ENCODE data around the gene SIN3A. TPM values are rescaled to one million over a fixed set of nuclear protein-coding genes. Genes with fewer than 3 reads are reported as not detected.

Gene SIN3A
- total RNA-seq, 2 donors from 2014 or later, result 166 to 169 TPM

DNA sequence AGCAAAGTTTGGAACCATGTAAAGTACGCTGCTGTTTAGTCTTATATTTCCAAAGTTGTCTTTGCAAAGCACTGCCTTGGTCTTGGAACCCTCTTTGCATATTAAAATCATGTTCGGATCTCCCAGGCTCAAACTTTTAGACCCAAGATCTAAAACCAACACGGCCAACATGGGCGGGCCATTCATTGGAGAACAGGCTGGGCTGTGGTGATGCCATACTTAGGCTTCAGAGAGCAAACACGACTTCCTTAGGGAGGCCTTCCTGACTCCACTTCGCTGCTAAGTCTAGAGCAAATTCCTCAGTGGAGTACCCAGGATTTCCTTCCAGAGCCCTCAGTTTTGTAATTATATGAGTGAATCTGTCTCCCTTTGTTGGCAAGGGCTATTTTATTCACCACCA, 86.6 kb downstream of the SIN3A start:
- no peaks in the 10 kb centered on the region for H3K9me3 ChIP-seq (ENCODE audit: control insufficient read depth, low read length, poor library complexity, severe bottlenecking)
- ATAC-seq (no peak), DNase-seq (no peak)
- Mint-ChIP-seq H3K36me3 (ENCODE audit: low read depth) (peaks cover 2% of the 10 kb centered on the region), H3K27me3 (no peaks in the 10 kb centered on the region), H3K27ac (no peak overlapping the region), H3K4me1 (peaks cover 22% of the 10 kb centered on the region), H3K4me3 (no peak overlapping the region)

DNA sequence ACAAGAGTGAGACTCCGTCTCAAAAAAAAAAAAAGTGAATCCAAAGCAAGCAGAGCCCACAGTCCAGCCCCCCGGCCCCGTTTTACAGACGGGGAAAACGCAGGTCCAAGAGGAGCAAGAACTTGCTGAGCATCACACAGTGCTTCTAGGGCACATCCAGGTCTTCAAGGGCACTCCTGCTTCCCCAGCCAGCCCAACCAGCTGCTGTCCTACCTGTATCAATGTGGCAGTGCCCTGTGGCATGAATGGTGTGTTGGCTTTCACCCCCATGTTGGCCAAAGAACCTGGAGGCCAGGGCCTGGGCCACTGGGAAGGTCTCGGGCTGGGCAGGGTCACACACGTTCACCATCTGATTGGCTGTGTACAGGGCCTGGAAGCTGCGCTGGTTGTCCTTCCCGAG, 87.7 kb downstream of the SIN3A start:
- H3K4me1 Mint-ChIP-seq, result peaks cover 11% of the 10 kb centered on the region
- H3K36me3 Mint-ChIP-seq (ENCODE audit: low read depth), result peaks cover 2% of the 10 kb centered on the region
- H3K4me3 Mint-ChIP-seq, result no peak overlapping the region
- no peaks in the 10 kb centered on the region for H3K27me3 Mint-ChIP-seq
- no peak for ATAC-seq
- H3K9me3 ChIP-seq (ENCODE audit: control insufficient read depth, low read length, poor library complexity, severe bottlenecking), result no peaks in the 10 kb centered on the region
- no peak overlapping the region for H3K27ac Mint-ChIP-seq
- DNase-seq, result no peak

- Mint-ChIP-seq H3K4me3 (no peak overlapping the region), H3K4me1 (peaks cover 9% of the 10 kb centered on the region), H3K27ac (no peak overlapping the region), H3K27me3 (no peaks in the 10 kb centered on the region), H3K36me3 (ENCODE audit: low read depth) (peaks cover 2% of the 10 kb centered on the region)
- DNase-seq (no peak), ATAC-seq (no peak)
- no peaks in the 10 kb centered on the region for H3K9me3 ChIP-seq (ENCODE audit: control insufficient read depth, low read length, poor library complexity, severe bottlenecking)
These were observed 88.7 kb downstream of the SIN3A start for GRCh38 chr15:75362642-75363249.

DNA sequence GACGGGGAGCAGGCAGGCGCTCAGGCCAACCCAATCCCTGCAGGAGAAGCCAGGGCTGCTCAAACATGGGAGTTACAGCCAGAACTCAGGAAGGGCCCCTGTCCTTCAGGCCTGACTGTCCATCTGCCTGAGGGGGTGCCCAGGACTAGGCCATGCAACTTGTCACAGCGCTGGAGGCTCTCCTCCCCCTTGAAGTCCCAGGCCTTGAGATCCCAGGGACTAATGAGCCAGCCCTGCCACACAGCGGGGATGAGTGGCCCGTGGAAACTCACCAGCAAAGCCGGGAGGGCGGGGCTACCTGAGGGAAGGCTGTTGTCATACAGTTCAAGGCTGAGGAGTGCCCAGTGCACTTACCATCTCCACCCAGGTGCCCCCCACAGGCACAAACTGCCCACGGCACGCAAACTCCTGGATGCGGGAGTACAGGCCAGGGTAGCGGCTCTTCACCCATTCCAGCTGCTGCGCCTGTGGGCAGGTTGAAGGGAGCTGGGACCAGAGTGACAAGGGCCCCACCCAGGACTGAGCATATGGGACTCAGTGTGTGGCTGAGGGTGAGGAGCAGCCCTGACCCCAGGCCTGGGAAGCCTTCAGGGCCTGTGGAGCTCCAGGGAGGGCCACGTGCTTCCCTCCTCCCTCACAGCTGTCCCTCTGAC, 89.4 kb downstream of the SIN3A start:
- no peak overlapping the region for H3K27ac Mint-ChIP-seq
- H3K9me3 ChIP-seq (ENCODE audit: control insufficient read depth, low read length, poor library complexity, severe bottlenecking), result no peaks in the 10 kb centered on the region
- peaks cover 2% of the 10 kb centered on the region for H3K36me3 Mint-ChIP-seq (ENCODE audit: low read depth)
- DNase-seq (no peak), ATAC-seq (no peak)
- H3K27me3 Mint-ChIP-seq, result no peaks in the 10 kb centered on the region
- peaks cover 7% of the 10 kb centered on the region for H3K4me1 Mint-ChIP-seq
- H3K4me3 Mint-ChIP-seq, result no peak overlapping the region

GRCh38 chr15:75361361-75361988, 90.0 kb downstream of the SIN3A start:
- Mint-ChIP-seq H3K4me1 (peaks cover 7% of the 10 kb centered on the region), H3K4me3 (no peak overlapping the region), H3K27ac (no peak overlapping the region), H3K36me3 (ENCODE audit: low read depth) (peaks cover 2% of the 10 kb centered on the region), H3K27me3 (no peaks in the 10 kb centered on the region)
- ATAC-seq, result no peak
- no peak for DNase-seq
- no peaks in the 10 kb centered on the region for H3K9me3 ChIP-seq (ENCODE audit: control insufficient read depth, low read length, poor library complexity, severe bottlenecking)

- H3K4me1 Mint-ChIP-seq, result peaks cover 7% of the 10 kb centered on the region
- H3K9me3 ChIP-seq (ENCODE audit: control insufficient read depth, low read length, poor library complexity, severe bottlenecking), result no peaks in the 10 kb centered on the region
- no peaks in the 10 kb centered on the region for H3K27me3 Mint-ChIP-seq
- H3K36me3 Mint-ChIP-seq (ENCODE audit: low read depth), result peaks cover 2% of the 10 kb centered on the region
- no peak for ATAC-seq
- H3K4me3 Mint-ChIP-seq, result no peak overlapping the region
- no peak for DNase-seq
- H3K27ac Mint-ChIP-seq, result peak overlapping the region; percentile 74
These were observed 90.6 kb downstream of the SIN3A start for GRCh38 chr15:75360856-75361255.

GRCh38 chr15:75360391-75360790, 91.1 kb downstream of the SIN3A start:
- H3K9me3 ChIP-seq (ENCODE audit: control insufficient read depth, low read length, poor library complexity, severe bottlenecking), result no peaks in the 10 kb centered on the region
- peaks cover 2% of the 10 kb centered on the region for H3K36me3 Mint-ChIP-seq (ENCODE audit: low read depth)
- H3K27me3 Mint-ChIP-seq, result no peaks in the 10 kb centered on the region
- H3K4me3 Mint-ChIP-seq, result no peak overlapping the region
- ATAC-seq (no peak), DNase-seq (no peak)
- peak overlapping the region; percentile 74 for H3K27ac Mint-ChIP-seq
- H3K4me1 Mint-ChIP-seq, result peaks cover 7% of the 10 kb centered on the region

- H3K27me3 Mint-ChIP-seq, result no peaks in the 10 kb centered on the region
- peak overlapping the region; percentile 74 for H3K27ac Mint-ChIP-seq
- ATAC-seq (no peak), DNase-seq (no peak)
- no peak overlapping the region for H3K4me3 Mint-ChIP-seq
- no peaks in the 10 kb centered on the region for H3K9me3 ChIP-seq (ENCODE audit: control insufficient read depth, low read length, poor library complexity, severe bottlenecking)
- H3K36me3 Mint-ChIP-seq (ENCODE audit: low read depth), result peaks cover 2% of the 10 kb centered on the region
- H3K4me1 Mint-ChIP-seq, result peaks cover 7% of the 10 kb centered on the region
These were observed 91.8 kb downstream of the SIN3A start for GRCh38 chr15:75359537-75360250.

DNA sequence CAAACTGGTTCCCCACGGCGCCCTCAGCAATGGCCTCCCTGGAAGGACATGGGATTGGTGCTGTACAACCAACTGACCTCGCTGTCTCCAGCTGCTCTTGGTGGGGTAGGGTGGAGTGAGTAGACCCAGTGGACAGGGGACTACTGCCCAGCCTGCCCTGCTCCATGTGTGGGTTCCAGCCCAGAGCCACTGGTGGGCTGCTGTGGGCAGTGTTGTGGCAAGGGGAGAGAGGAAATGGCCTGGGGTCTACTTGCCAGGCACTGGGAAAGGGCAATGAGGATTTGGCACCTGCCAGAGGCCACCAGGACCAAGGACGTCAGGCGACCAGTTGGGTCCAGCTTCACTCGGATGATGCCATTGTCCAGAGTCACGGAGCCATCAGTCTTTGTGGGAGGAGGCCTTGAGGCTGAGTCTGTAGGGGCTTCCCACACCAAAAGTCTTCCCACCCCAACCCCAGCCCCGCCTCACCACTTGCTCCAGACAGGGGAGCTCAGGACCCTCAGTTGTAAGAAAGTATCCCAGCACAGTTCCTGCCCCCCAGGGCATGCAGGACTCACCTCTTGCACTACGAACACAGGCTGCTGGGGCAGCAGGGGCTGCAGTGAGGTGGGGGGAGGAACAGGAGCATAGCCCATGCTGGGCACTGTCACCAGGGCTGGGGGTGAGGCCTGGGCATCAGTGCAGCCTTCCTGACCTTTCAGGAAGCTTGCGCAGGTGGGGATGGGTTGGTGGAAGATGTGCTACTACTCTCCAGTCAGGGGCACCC, 92.5 kb downstream of the SIN3A start:
- no peak overlapping the region for H3K4me3 Mint-ChIP-seq
- no peak for DNase-seq
- no peaks in the 10 kb centered on the region for H3K9me3 ChIP-seq (ENCODE audit: control insufficient read depth, low read length, poor library complexity, severe bottlenecking)
- H3K27ac Mint-ChIP-seq, result no peak overlapping the region
- H3K36me3 Mint-ChIP-seq (ENCODE audit: low read depth), result peaks cover 2% of the 10 kb centered on the region
- H3K27me3 Mint-ChIP-seq, result no peaks in the 10 kb centered on the region
- ATAC-seq, result no peak
- H3K4me1 Mint-ChIP-seq, result peaks cover 5% of the 10 kb centered on the region

GRCh38 chr15:75357976-75358673, 93.4 kb downstream of the SIN3A start:
- no peak for ATAC-seq
- Mint-ChIP-seq H3K27ac (no peak overlapping the region), H3K27me3 (no peaks in the 10 kb centered on the region)

GRCh38 chr15:75356517-75356916, 95.0 kb downstream of the SIN3A start:
- H3K36me3 Mint-ChIP-seq (ENCODE audit: low read depth), result peaks cover 2% of the 10 kb centered on the region

More at GRCh38 chr15:75357976-75358673, 93.4 kb downstream of the SIN3A start:
- H3K9me3 ChIP-seq (ENCODE audit: control insufficient read depth, low read length, poor library complexity, severe bottlenecking), result no peaks in the 10 kb centered on the region
- peaks cover 2% of the 10 kb centered on the region for H3K36me3 Mint-ChIP-seq (ENCODE audit: low read depth)
- H3K4me3 Mint-ChIP-seq, result no peak overlapping the region
- DNase-seq, result no peak
- H3K4me1 Mint-ChIP-seq, result peaks cover 5% of the 10 kb centered on the region

GRCh38 chr15:75356006-75356405, 95.5 kb downstream of the SIN3A start:
- Mint-ChIP-seq H3K36me3 (ENCODE audit: low read depth) (peaks cover 2% of the 10 kb centered on the region), H3K4me3 (no peak overlapping the region), H3K27ac (no peak overlapping the region), H3K4me1 (peaks cover 5% of the 10 kb centered on the region), H3K27me3 (no peaks in the 10 kb centered on the region)
- H3K9me3 ChIP-seq (ENCODE audit: control insufficient read depth, low read length, poor library complexity, severe bottlenecking), result no peaks in the 10 kb centered on the region
- DNase-seq (no peak), ATAC-seq (no peak)

More at GRCh38 chr15:75356517-75356916, 95.0 kb downstream of the SIN3A start:
- Mint-ChIP-seq H3K4me3 (no peak overlapping the region), H3K27ac (no peak overlapping the region), H3K4me1 (peaks cover 5% of the 10 kb centered on the region), H3K27me3 (no peaks in the 10 kb centered on the region)
- ATAC-seq, result no peak
- DNase-seq, result no peak
- no peaks in the 10 kb centered on the region for H3K9me3 ChIP-seq (ENCODE audit: control insufficient read depth, low read length, poor library complexity, severe bottlenecking)

All from T-helper 17 cell (primary cell).